HG03108 (cell line): ENCODE data around the gene ANO1.
"Not testable (repeated sequence)": the region's sequence is repeated elsewhere in the genome, so short reads cannot be mapped to it uniquely, and the experiment has no call there.

Experiments used
- ATAC-seq: cut with Tn5 transposase; IDR thresholded peaks from one replicate; pipeline ENCODE4 v1.9.1; 2021; ENCODE audit warnings: moderate library complexity; ENCODE audit not compliant: unreplicated experiment

ANO1 gene

GRCh38 chr11:70078095-70078780 lies at the start of gene ANO1:
ANO1 (plus strand) TSS chr11:70078317; CDS start chr11:70078607, 290 bp downstream.
- no peak for ATAC-seq

GRCh38 chr11:70029115-70029860 lies 48.8 kb upstream of the ANO1 start:
- ATAC-seq, result no peak

GRCh38 chr11:70029861-70030380 lies 48.2 kb upstream of the ANO1 start:
- ATAC-seq, result no peak

GRCh38 chr11:70030412-70030811 lies 47.7 kb upstream of the ANO1 start:
- no peak for ATAC-seq

GRCh38 chr11:70031631-70032469 lies 46.3 kb upstream of the ANO1 start:
- no peak for ATAC-seq

- no peak for ATAC-seq
Measured at GRCh38 chr11:70032470-70032795, 45.7 kb upstream of the ANO1 start.

- no peak for ATAC-seq
Measured at GRCh38 chr11:70032943-70033710, 45.0 kb upstream of the ANO1 start.

- no peak for ATAC-seq
Measured at GRCh38 chr11:70033711-70034070, 44.4 kb upstream of the ANO1 start.

- ATAC-seq, result no peak
Measured at GRCh38 chr11:70034740-70035365, 43.3 kb upstream of the ANO1 start.

GRCh38 chr11:70035665-70036064 lies 42.5 kb upstream of the ANO1 start:
- not testable (repeated sequence) for ATAC-seq

GRCh38 chr11:70036971-70037882 lies 40.9 kb upstream of the ANO1 start:
- ATAC-seq, result no peak

GRCh38 chr11:70038034-70038834 lies 39.9 kb upstream of the ANO1 start:
- no peak for ATAC-seq

- no peak for ATAC-seq
Measured at GRCh38 chr11:70040452-70040851, 37.7 kb upstream of the ANO1 start.

- ATAC-seq, result no peak
Measured at GRCh38 chr11:70040869-70041501, 37.1 kb upstream of the ANO1 start.

GRCh38 chr11:70043482-70043881 lies 34.6 kb upstream of the ANO1 start:
- ATAC-seq, result no peak

GRCh38 chr11:70046089-70046488 lies 32.0 kb upstream of the ANO1 start:
- ATAC-seq, result no peak

- ATAC-seq, result no peak
Measured at GRCh38 chr11:70048279-70049024, 29.7 kb upstream of the ANO1 start.
